GM18498 (cell line): ENCODE data around the gene PPP1R2B.
"Not testable (repeated sequence)": the region's sequence is repeated elsewhere in the genome, so short reads cannot be mapped to it uniquely, and the experiment has no call there.

Experiments
- ATAC-seq: cut with Tn5 transposase; IDR thresholded peaks from one replicate; pipeline ENCODE4 v1.9.1; 2021; ENCODE audit warnings: mild to moderate bottlenecking, moderate library complexity; ENCODE audit not compliant: unreplicated experiment

The PPP1R2B gene

GRCh38 chr5:156850206-156850751 is at the start of gene PPP1R2B:
PPP1R2B (plus strand) TSS chr5:156850295; CDS start chr5:156850563, 268 bp downstream.
- no peak for ATAC-seq

GRCh38 chr5:156800929-156801328 is 49.2 kb upstream of the PPP1R2B start:
- no peak for ATAC-seq

DNA sequence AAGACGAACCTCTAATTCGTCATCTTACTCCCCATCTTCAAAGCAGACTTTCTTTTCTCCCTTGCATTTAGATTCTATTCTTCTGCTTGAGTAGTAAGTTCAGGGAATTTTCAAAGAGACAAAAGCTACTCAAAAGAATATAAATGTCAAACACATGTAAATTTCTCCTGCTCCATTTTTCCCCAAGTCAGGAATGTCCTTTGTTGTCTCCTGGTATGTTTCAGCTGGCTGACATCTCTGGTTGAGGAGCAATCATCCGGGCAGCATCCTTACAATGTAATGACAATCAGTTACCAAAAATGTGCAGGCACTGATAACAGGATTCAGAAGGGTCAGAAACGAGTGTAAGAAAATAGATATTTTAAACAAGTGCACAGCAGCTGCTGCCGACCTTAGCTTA is 47.6 kb upstream of the PPP1R2B start:
- no peak for ATAC-seq

DNA sequence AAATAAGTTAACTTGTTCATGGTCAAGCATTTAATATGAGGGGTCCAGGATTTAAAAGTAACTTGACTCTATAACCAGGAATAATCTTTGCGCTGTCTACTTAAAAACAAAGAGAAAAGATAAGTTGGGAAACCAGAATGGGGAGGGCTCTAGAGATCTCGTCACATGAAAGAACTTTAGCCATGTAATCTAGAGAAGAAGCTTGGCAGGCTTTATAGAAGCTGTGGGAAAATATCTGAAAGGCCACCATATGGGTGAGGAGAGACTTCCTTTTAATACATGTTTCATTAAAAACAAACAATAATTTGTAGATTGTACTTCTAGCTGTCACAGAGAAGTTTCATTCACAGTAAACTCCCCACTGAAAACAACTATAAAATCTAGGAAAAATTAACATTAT is 46.7 kb upstream of the PPP1R2B start:
- ATAC-seq: no peak

DNA sequence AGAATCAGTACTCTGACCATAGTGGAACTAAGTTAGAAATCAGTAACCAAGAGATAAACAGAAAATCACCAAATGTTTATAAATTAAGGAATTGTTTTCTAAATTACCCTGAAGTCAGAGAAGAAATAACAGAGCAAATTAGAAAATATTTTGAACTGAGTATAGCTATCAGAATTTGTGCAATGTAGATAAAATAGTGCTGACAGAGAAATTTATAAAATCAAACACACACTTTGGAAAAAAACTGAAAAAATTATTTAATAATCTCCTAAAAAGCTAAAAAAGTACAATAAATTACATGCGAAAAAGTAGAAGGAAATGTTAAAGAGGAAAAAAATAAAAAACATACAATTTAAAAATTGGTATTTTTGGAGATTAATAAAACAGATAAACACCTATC is 37.1 kb upstream of the PPP1R2B start:
- no peak for ATAC-seq

- peak; percentile 73 for ATAC-seq
These were observed 34.0 kb upstream of the PPP1R2B start for GRCh38 chr5:156815988-156816599.

GRCh38 chr5:156819537-156819936 is 30.6 kb upstream of the PPP1R2B start:
- no peak for ATAC-seq

GRCh38 chr5:156819967-156820581 is 30.0 kb upstream of the PPP1R2B start:
- no peak for ATAC-seq

- no peak for ATAC-seq
These were observed 25.9 kb upstream of the PPP1R2B start for GRCh38 chr5:156824241-156824640.

DNA sequence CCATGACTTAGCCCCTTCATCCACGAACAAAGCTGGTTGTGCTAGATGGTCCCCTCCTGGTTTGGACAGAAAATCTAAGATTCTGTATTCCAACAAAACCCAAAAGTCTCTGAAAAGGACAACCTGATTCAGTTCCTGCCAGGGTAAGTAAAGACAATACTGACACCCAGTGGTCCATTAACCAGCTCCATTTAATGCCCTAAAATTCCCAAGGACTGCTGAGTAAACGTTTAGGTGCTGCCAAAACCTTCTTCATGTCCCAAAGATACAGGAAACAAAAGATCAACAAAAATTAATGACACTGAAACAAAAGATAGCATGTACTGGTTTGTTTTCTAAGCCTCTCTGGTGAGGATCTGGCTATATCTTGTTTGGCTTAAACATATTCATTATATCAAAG is 25.3 kb upstream of the PPP1R2B start:
- no peak for ATAC-seq

GRCh38 chr5:156825688-156826087 is 24.4 kb upstream of the PPP1R2B start:
- no peak for ATAC-seq

DNA sequence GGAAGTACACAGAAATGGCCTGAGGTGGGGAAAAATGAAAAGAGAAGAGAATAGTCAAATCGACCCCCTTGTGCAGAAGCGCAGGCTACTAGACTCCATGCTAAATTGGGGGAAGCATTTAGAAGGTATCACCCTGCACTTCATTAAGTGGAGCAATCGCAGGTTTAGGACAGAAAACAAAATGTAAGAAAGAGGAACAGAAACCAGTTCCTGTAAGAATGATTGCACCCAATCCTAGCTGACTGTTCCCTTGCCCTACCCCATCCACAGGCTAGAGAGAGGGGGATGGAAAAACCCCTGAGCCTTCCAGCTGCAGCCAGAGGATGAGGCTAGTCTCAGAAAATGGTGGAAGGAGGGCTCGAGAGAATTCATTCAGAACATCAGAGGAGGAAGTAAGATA is 23.9 kb upstream of the PPP1R2B start:
- peak; percentile 80 for ATAC-seq

GRCh38 chr5:156834916-156835315 is 15.2 kb upstream of the PPP1R2B start:
- peak; percentile 74 for ATAC-seq

DNA sequence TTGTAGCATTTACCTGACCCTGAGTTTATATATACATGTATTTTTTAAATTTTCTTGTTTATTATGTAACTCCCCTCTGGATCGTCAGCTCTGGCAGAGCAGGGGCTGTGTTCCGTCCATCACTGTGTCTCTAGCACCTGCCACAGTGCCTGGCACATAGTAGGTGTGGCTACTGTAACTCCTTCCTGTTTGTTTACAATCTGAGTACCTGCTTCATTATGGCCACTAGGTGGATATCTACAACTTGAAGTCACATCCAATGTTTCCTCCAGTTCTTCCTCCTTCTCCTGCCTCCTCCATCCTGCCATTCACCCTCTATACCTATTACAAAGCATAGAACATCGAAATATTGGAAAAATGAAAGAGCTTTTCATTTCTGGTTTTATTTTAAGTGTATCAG is 14.2 kb upstream of the PPP1R2B start:
- ATAC-seq: peak; percentile 55

DNA sequence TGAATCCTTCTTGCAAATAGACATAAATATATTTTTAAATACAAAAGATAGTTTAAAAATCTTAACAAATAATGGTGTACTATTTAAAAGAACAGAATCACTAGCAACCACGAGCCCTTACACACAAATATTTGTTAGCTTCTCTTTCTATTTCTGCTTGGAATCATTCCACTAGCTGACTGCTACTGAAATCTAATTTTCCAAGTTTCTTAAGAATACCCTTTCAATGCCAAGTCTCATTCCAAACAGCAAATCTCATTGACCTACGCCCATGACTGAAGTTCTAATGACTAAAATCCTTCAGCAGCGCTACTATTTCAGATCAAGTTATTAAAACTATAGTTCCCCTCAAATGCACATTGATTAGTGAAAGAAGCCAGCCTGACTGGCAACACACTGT is 13.2 kb upstream of the PPP1R2B start:
- no peak for ATAC-seq

- no peak for ATAC-seq
These were observed 11.1 kb upstream of the PPP1R2B start for GRCh38 chr5:156838961-156839360.

DNA sequence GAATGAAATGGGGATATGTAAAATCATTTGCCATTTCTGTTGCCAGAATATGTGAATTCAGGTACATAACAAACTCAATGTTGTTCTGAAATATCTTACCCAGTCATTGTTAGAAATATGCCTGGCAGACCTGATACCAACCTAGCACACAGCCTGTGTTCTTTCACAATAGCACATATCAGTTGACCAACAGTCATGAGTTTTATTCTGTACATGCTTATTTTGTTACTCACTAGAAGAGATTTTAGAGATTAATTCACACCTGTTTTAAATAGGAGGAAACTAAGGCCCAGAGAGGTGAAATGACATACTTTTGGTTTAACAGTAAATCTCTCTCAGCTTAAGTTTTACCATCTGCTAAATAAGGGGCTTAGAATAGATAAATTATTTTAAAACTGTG is 8.4 kb upstream of the PPP1R2B start:
- no peak for ATAC-seq

DNA sequence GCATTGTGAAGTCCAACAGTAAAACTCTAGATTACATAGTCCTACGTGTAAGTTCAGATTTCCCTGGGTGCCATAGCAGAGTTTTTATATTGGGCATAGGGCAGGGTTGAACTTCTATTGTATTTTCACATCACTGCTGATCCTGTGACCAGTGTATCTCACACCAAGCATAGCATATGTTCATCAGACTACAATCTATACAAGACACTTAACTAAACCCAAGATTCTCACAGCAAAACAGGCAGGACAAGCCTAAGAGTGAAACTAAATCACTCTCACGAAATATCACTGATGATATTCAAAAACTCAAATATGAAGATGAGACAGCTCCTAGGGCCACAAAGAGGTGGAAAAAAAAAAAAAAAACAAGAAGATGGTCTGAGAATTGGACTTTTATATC is 3.2 kb upstream of the PPP1R2B start:
- ATAC-seq: no peak

- not testable (repeated sequence) for ATAC-seq
These were observed 1.6 kb upstream of the PPP1R2B start for GRCh38 chr5:156848447-156848846.

GRCh38 chr5:156851880-156852279 is 1.8 kb downstream of the PPP1R2B start:
- ATAC-seq: no peak

GRCh38 chr5:156853055-156853454 is 3.0 kb downstream of the PPP1R2B start:
- not testable (repeated sequence) for ATAC-seq

- ATAC-seq: no peak
These were observed 15.3 kb downstream of the PPP1R2B start for GRCh38 chr5:156865427-156865826.

- ATAC-seq: no peak
These were observed 20.4 kb downstream of the PPP1R2B start for GRCh38 chr5:156870498-156870839.
